NOMO-1 treated with DMSO at 0.1 percent for 48 hours (cell line): ENCODE data around the gene SPINDOC.
A peak's percentile ranks its signal among the peaks of the same experiment; 100 is the strongest.
"Not testable (repeated sequence)": the region's sequence is repeated elsewhere in the genome, so short reads cannot be mapped to it uniquely, and the experiment has no call there.

Experiments used
- DNase-seq: peaks from one replicate; lab custom pipeline; 2025; ENCODE audit not compliant: unreplicated experiment; lab: John Stamatoyannopoulos, UW

The SPINDOC gene

GRCh38 chr11:63849691-63850090 is 36.4 kb downstream of the SPINDOC start:
- no peak for DNase-seq

GRCh38 chr11:63850920-63851319 is 37.7 kb downstream of the SPINDOC start:
- DNase-seq: no peak

- DNase-seq: no peak
Observed at GRCh38 chr11:63851364-63851763, 38.1 kb downstream of the SPINDOC start.

GRCh38 chr11:63853476-63853875 is 40.2 kb downstream of the SPINDOC start:
- DNase-seq: no peak

- DNase-seq: no peak
Observed at GRCh38 chr11:63854696-63855095, 41.4 kb downstream of the SPINDOC start.

- DNase-seq: peak; percentile 8
Observed at GRCh38 chr11:63855975-63856374, 42.7 kb downstream of the SPINDOC start.

GRCh38 chr11:63858628-63859550 is 45.6 kb downstream of the SPINDOC start:
- peak; percentile 87 for DNase-seq

- DNase-seq: peak; percentile 41
Observed at GRCh38 chr11:63862923-63863322, 49.7 kb downstream of the SPINDOC start.

GRCh38 chr11:63863620-63864019 is 50.4 kb downstream of the SPINDOC start:
- not testable (repeated sequence) for DNase-seq

- DNase-seq: peak; percentile 81
Observed at GRCh38 chr11:63866211-63866610, 53.0 kb downstream of the SPINDOC start.

- no peak for DNase-seq
Observed at GRCh38 chr11:63867511-63867910, 54.3 kb downstream of the SPINDOC start.

- DNase-seq: no peak
Observed at GRCh38 chr11:63868399-63869064, 55.3 kb downstream of the SPINDOC start.

GRCh38 chr11:63869171-63869591 is 55.9 kb downstream of the SPINDOC start:
- no peak for DNase-seq

GRCh38 chr11:63869683-63870082 is 56.4 kb downstream of the SPINDOC start:
- DNase-seq: peak; percentile 20

GRCh38 chr11:63870351-63871140 is 57.3 kb downstream of the SPINDOC start:
- DNase-seq: no peak

- DNase-seq: peak; percentile 99
Observed at GRCh38 chr11:63871962-63872799, 58.9 kb downstream of the SPINDOC start.

GRCh38 chr11:63872800-63873197 is 59.5 kb downstream of the SPINDOC start:
- no peak for DNase-seq

- no peak for DNase-seq
Observed at GRCh38 chr11:63873311-63873710, 60.1 kb downstream of the SPINDOC start.

- no peak for DNase-seq
Observed at GRCh38 chr11:63874511-63874910, 61.3 kb downstream of the SPINDOC start.

GRCh38 chr11:63875506-63876065 is 62.3 kb downstream of the SPINDOC start:
- no peak for DNase-seq
